ENCODE measurements around the gene CDH12.
"Not testable (repeated sequence)": the region's sequence is repeated elsewhere in the genome, so short reads cannot be mapped to it uniquely, and the experiment has no call there.

The CDH12 gene

GRCh38 chr5:22278164-22278563, 575.0 kb downstream of the CDH12 start:
- DNase-seq (ENCODE audit: low spot score) = no peak

DNA sequence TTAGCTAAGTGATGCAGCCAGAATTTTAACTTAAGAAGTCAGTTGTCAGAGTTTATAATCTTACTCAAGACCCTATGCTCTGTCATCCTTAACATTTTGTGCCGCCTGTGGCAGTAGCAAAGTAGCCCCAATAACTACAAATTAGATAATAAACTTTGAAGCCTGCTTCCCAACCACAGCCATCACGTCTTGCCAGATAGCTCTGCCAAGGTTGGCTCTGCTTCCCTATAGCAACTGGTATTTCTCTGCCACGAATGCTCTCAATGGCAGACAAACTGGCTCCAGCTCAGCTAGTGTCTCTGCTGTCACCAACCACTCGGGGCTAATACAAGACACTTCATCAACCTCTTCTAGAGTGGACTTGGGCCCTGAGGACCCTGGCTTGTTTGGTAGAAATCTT, 576.1 kb downstream of the CDH12 start:
- DNase-seq (ENCODE audit: low spot score) = no peak

DNA sequence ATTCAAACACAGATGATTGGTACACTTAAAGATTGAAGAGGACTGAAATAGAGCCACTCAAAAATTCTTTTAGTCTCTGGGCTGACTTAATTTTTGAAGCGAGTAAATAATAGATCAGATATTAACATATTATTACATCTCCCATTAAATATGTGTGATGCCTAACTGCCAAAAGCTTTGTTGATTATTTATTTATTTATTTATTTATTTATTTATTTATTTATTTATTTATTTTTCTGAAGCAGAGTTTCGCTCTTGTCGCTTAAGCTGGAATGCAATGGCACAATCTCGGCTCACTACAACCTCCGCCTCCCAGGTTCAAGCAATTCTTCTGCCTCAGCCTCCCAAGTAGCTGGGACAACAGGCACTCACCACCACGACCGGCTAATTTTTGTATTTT, 587.3 kb downstream of the CDH12 start:
- not testable (repeated sequence) for DNase-seq (ENCODE audit: low spot score)

GRCh38 chr5:22258139-22258538, 595.0 kb downstream of the CDH12 start:
- no peak for DNase-seq (ENCODE audit: low spot score)

DNA sequence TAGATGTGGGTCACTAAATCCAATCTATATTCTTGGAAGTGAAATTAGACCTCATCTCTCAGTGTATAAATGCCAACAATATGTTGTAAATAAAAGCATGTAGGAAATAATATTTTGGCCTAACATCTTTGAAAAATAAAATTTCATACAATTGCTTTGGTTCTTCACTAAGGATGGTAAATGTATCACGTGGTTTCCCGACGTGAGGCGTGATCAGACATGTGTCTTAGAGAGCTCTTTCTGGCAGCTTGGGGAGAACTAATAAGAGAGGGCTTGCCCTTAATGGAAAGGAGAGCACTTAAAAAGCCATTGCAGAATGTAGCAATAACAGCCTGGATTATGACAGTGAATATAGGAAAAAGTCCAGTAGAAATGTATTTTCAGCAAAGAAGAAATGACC, 602.6 kb downstream of the CDH12 start:
- DNase-seq (ENCODE audit: low spot score) = no peak

DNA sequence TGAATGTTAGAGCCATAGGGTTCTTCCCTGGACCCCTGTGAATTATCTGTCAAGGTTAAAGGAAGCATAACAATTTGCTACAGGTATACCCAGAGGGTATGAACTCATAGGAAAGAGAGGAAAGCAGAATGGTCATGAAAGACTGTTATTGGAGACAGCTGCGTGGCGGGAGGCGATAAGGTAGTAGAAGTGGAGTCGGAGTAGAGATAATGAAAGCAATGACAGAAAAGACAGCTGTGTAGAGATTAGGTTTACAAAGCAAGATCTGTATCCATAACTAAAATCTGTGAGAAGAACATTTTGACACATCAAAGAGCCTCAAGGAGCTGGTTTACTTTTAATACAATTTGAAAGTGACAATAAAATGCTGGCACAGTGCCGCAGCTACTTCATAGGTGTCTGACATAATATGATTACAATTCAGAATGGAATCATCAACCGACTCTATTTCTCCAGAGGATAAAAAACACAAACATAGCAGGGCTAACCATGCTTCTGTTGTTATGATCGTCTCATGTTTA, 603.9 kb downstream of the CDH12 start:
- DNase-seq (ENCODE audit: low spot score) = no peak

- no peak for DNase-seq (ENCODE audit: low spot score)
These were observed 607.4 kb downstream of the CDH12 start for GRCh38 chr5:22245770-22246169.

GRCh38 chr5:22242532-22242931, 610.6 kb downstream of the CDH12 start:
- peak; percentile 1 for DNase-seq (ENCODE audit: low spot score)

DNA sequence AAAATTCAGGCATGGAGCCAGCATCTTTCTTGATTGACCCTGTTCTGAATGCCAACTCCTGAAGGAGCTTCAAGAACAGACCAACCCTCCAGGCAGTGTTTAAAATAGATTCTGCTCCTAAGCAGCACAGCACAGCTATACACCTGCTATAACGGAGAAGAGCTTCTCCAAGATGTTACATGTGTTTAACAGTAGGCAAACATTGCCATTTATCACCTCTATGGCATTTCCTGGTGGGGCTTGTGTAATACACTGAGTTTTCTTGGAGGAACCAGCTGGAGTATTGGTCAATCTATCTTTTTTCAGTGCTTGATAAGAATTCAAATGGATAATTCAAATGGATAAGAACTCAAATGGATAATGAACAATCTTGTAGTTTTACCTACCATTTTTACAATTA, 615.1 kb downstream of the CDH12 start:
- no peak for DNase-seq (ENCODE audit: low spot score)

- DNase-seq (ENCODE audit: low spot score) = no peak
These were observed 626.7 kb downstream of the CDH12 start for GRCh38 chr5:22226423-22226822.

DNA sequence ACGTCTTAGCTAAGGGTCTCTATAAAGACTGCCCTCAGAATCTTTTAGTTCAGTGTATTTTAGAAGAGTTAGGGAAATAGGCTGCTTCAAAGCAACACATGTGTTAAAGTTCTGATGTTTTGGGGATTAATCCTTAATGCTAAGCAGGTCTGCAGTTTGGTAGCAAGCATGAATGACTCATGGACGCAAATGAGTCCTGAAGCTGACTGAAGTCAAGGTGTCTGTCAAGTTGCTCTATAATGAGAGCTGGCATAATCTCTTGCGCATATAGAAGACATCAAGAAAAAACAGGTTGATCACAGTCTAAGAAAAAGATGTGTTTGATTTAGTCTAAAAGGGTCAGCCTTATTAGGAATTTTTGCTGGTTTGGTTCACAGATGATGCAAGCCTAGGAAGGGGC, 630.1 kb downstream of the CDH12 start:
- no peak for DNase-seq (ENCODE audit: low spot score)

DNA sequence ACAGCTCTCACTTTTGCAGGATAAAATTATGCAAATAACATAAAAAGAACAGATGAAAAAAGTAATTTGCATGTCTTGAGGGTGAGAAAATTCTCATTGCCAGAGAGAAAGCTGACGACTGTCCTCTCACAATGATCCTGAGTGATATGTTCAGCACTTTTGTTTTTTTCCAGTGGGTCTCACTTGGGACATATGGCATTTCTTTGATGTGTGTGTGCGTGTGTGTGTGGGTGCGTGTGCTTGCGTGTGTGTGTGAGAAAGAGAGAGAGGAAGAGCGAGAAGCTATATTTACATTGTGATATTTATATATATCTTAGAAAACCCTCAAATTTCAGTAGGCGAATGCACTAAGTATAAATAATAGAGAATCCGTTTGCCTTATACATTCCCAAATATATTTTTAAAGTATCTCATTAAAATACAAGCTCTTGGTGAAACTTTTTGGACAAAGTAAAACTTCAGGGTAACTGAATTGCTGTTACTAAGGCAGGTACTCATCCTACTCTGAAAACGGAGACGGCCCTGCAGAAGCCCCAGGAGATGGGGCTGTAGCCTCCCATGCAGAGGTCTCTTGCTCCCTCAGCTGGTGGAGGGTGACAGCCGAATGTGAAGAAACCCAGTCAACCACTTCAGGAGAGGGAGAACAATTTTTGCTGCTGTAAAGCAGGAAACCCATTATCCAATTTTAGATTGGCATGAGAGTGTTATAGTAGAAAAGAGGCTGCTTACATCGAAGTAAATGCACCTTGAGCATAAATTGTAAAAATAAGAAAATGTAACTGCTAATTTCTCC, 639.2 kb downstream of the CDH12 start:
- not testable (repeated sequence) for DNase-seq (ENCODE audit: low spot score)

GRCh38 chr5:22212254-22212991, 640.7 kb downstream of the CDH12 start:
- not testable (repeated sequence) for DNase-seq (ENCODE audit: low spot score)

GRCh38 chr5:22208463-22208862, 644.7 kb downstream of the CDH12 start:
- DNase-seq (ENCODE audit: low spot score) = not testable (repeated sequence)

DNA sequence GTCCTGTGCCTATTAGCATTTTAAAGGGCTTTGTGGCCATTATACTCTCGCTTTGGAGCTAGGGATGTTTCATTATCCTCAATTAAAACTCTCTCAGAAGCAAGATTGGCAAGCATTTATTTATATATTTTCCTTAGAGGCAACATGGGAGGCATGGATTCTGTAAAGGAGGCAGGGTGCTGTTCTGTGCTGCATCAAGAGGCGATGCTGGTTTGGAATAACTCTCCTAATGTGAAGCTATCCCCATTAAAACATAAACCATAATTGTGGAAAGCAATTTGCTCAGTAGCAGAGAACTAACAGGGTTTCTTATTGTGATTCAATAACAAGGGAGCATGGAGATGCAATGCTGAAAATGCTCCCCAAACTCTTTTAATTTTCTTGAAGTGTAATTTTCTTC, 664.5 kb downstream of the CDH12 start:
- not testable (repeated sequence) for DNase-seq (ENCODE audit: low spot score)

- DNase-seq (ENCODE audit: low spot score) = not testable (repeated sequence)
These were observed 665.4 kb downstream of the CDH12 start for GRCh38 chr5:22187632-22188228.

GRCh38 chr5:22169226-22169625, 683.9 kb downstream of the CDH12 start:
- not testable (repeated sequence) for DNase-seq (ENCODE audit: low spot score)

GRCh38 chr5:22168704-22169103, 684.4 kb downstream of the CDH12 start:
- DNase-seq (ENCODE audit: low spot score) = not testable (repeated sequence)

- DNase-seq (ENCODE audit: low spot score) = not testable (repeated sequence)
These were observed 687.2 kb downstream of the CDH12 start for GRCh38 chr5:22165931-22166330.

- DNase-seq (ENCODE audit: low spot score) = not testable (repeated sequence)
These were observed 688.0 kb downstream of the CDH12 start for GRCh38 chr5:22164910-22165748.

DNA sequence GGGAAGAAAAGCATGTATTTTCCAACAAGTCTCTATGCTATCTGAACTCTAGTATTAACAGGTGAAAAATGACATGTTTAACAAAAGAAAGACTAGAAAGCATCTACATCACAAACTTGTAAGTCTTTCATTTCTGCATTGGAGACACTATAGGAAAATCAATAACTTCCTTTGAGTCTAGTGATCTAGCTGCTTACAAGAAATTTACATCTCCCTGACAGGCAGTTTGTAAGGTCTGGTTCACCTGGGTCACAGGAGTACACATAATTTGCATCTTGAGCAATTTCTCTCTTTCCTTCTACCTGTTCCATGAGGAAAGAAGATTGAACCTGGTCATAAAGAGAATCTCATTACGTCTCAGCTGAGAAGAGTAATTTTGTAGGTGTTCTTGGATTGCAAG, 696.2 kb downstream of the CDH12 start:
- not testable (repeated sequence) for DNase-seq (ENCODE audit: low spot score)

DNA sequence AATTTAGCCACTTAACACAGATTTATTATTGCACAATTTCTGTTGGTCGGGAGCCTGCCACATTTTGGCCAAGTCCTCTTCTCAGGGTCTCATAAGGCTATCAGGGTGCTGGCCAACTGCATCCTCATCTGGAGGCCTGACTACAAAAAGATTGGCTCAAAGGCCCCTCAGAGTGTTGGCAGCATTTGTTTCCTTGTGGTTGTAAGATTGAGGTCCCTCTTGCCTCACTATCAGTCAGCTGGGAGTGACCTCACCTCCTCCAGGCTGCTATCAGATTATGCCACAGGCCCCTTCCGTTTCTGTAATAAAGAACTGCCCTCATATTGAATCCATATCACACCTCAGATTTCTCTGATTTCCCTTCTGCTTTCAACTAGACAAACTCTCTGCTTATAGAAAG, 698.4 kb downstream of the CDH12 start:
- DNase-seq (ENCODE audit: low spot score) = not testable (repeated sequence)
